Breast epithelium (tissue), 4 donors: ENCODE measurements around the gene DNAL4. TPM values are rescaled to one million over a fixed set of nuclear protein-coding genes. Genes with fewer than 3 reads are reported as not detected.

Source experiments
- DNase-seq, 2 donors: peaks; one replicate each; pipeline ENCODE4 v3.0.0-alpha.2; 2019; ENCODE audit warnings: low spot score in 2 of 2
- H3K27ac ChIP-seq, 2 donors: fragments of 200-600 bp; sonication (generic) in 1 of 2; one replicate each; pipeline ENCODE4 v1.5.1; 2016 to 2019; ENCODE audit warnings: mild to moderate bottlenecking in 1 of 2
- H3K27me3 ChIP-seq, 2 donors: fragments of 200-600 bp; sonication (generic) in 1 of 2; one replicate each; pipeline versions ENCODE4 v1.5.1 to v1.6.0; 2017 to 2019; ENCODE audit warnings: control low read depth in 1 of 2, mild to moderate bottlenecking in 1 of 2
- H3K36me3 ChIP-seq: fragments of 200-600 bp; one replicate; pipeline ENCODE4 v1.5.1; 2019
- H3K4me1 ChIP-seq, 2 donors: fragments of 200-600 bp; sonication (generic); one replicate each; pipeline ENCODE4 v1.5.1; 2016 to 2019; ENCODE audit warnings: control low read depth in 1 of 2
- H3K4me3 ChIP-seq, 3 donors: fragments of 200-600 bp; sonication (generic); 1 replicate in 2 of 3; 2 replicates in 1 of 3; pipeline ENCODE4 v1.5.1; 2016 to 2019; ENCODE audit warnings: mild to moderate bottlenecking in 3 of 3, moderate library complexity in 2 of 3
- H3K9me3 ChIP-seq, 2 donors: fragments of 200-600 bp; sonication (generic) in 1 of 2; one replicate each; pipeline ENCODE4 v1.5.1; 2016 to 2019; ENCODE audit warnings: control low read depth in 1 of 2
- CTCF ChIP-seq, 3 donors: fragments of 450-650 bp; IDR thresholded peaks; one replicate each; pipeline ENCODE4 v1.5.1; 2016 to 2017; ENCODE audit warnings: antibody characterized with exemption in 3 of 3, mild to moderate bottlenecking in 3 of 3, moderate library complexity in 3 of 3
- POLR2A ChIP-seq: fragments of 450-650 bp; IDR thresholded peaks from one replicate; pipeline ENCODE4 v1.6.1; 2016; ENCODE audit warnings: antibody characterized with exemption, mild to moderate bottlenecking, moderate library complexity
- POLR2AphosphoS5 ChIP-seq, 3 donors: sonication (generic); formaldehyde crosslinking; IDR thresholded peaks; one replicate each; pipeline ENCODE4 v1.6.1; 2017; ENCODE audit warnings: antibody characterized with exemption in 3 of 3
- intact Hi-C: fragments of 100-400 bp; cut with DNase I; formaldehyde crosslinking; loops from one replicate; pipeline ENCODE4 v1.15.1; 2023; ENCODE audit warnings: low total_unique reads
- total RNA-seq, 3 donors: library from RNA; depleted of rRNA; stranded (reverse); fragments of >200 nt; gene quantifications; one replicate each; pipeline ENCODE4 v1.1.0, GENCODE V29; 2016

The DNAL4 gene
- total RNA-seq, 3 donors from 2014 or later: 17.8 to 31.2 (median 21.3) TPM

- intact Hi-C loops: loop anchor here (10.0 kb wide), 1 partner anchor 49 kb away; the partner anchor contains the start of genes GTPBP1 and JOSD1
- Histone ChIP-seq H3K27ac (peak overlapping the region; percentile 96 to 100), H3K27me3 (no peaks in the 10 kb centered on the region), H3K4me3 (peak overlapping the region; percentile 56 to 99 (median 75)), H3K9me3 (no peaks in the 10 kb centered on the region), H3K36me3 (peaks cover 8% of the 10 kb centered on the region), H3K4me1 (peaks cover 4 to 28% of the 10 kb centered on the region in 2 donors)
- peak; percentile 90 to 99 for DNase-seq
- TF ChIP-seq CTCF (IDR thresholded peaks at IDR 0.05) (peak in 1 of 3 donors; percentile 7), POLR2A (no peak), POLR2AphosphoS5 (IDR thresholded peaks at IDR 0.05) (peak in 1 of 3 donors; percentile 47)
Observed at GRCh38 chr22:38753948-38754750, 39.8 kb downstream of the DNAL4 start.

GRCh38 chr22:38751422-38752346, 42.3 kb downstream of the DNAL4 start:
- DNase-seq: peak; percentile 81 to 82
- peaks cover 8% of the 10 kb centered on the region for H3K36me3 ChIP-seq
- H3K27ac ChIP-seq: peak overlapping the region; percentile 77 to 96
- intact Hi-C loops: loop anchor here (1.0 to 10.0 kb wide), 2 partner anchors 47 to 50 kb away; partner anchors contain the start of genes GTPBP1 and JOSD1
- TF ChIP-seq POLR2A (no peak), POLR2AphosphoS5 (IDR thresholded peaks at IDR 0.05) (peak in 2 of 3 donors; percentile 19 to 53), CTCF (IDR thresholded peaks at IDR 0.05) (peak in 1 of 3 donors; percentile 36)
- H3K4me3 ChIP-seq: peak overlapping the region in 1 of 3 donors; percentile 22
- no peaks in the 10 kb centered on the region for H3K27me3 ChIP-seq
- H3K4me1 ChIP-seq: peaks cover 4 to 28% of the 10 kb centered on the region in 2 donors
- no peaks in the 10 kb centered on the region for H3K9me3 ChIP-seq

GRCh38 chr22:38751066-38751421, 42.9 kb downstream of the DNAL4 start:
- H3K9me3 ChIP-seq: no peaks in the 10 kb centered on the region
- TF ChIP-seq POLR2A: no peak
- TF ChIP-seq POLR2AphosphoS5 (IDR thresholded peaks at IDR 0.05): no peak
- H3K36me3 ChIP-seq: peaks cover 8% of the 10 kb centered on the region
- H3K4me3 ChIP-seq: peak overlapping the region in 1 of 3 donors; percentile 22
- H3K27me3 ChIP-seq: no peaks in the 10 kb centered on the region
- H3K4me1 ChIP-seq: peaks cover 4 to 28% of the 10 kb centered on the region in 2 donors
- no peak for DNase-seq
- peak overlapping the region; percentile 77 to 96 for H3K27ac ChIP-seq
- intact Hi-C loops: loop anchor here (10.0 kb wide), 1 partner anchor 46 kb away; the partner anchor contains the start of genes GTPBP1 and JOSD1

GRCh38 chr22:38750638-38751037, 43.3 kb downstream of the DNAL4 start:
- peaks cover 13% of the 10 kb centered on the region for H3K36me3 ChIP-seq
- no peak for TF ChIP-seq POLR2A
- no peak for TF ChIP-seq CTCF (IDR thresholded peaks at IDR 0.05)
- no peak for TF ChIP-seq POLR2AphosphoS5 (IDR thresholded peaks at IDR 0.05)
- H3K4me3 ChIP-seq: no peak overlapping the region
- H3K9me3 ChIP-seq: no peaks in the 10 kb centered on the region
- intact Hi-C loops: loop anchor here (10.0 kb wide), 1 partner anchor 46 kb away; the partner anchor contains the start of genes GTPBP1 and JOSD1
- H3K4me1 ChIP-seq: peaks cover 4 to 28% of the 10 kb centered on the region in 2 donors
- no peak for DNase-seq
- peak overlapping the region; percentile 77 to 96 for H3K27ac ChIP-seq
- no peaks in the 10 kb centered on the region for H3K27me3 ChIP-seq

GRCh38 chr22:38750104-38750503, 43.8 kb downstream of the DNAL4 start:
- intact Hi-C loops: loop anchor here (10.0 kb wide), 1 partner anchor 45 kb away; the partner anchor contains the start of genes GTPBP1 and JOSD1

More at GRCh38 chr22:38750104-38750503, 43.8 kb downstream of the DNAL4 start:
- Histone ChIP-seq H3K4me3 (no peak overlapping the region), H3K4me1 (peaks cover 4 to 28% of the 10 kb centered on the region in 2 donors), H3K36me3 (peaks cover 18% of the 10 kb centered on the region), H3K27ac (peak overlapping the region; percentile 77 to 96), H3K27me3 (no peaks in the 10 kb centered on the region), H3K9me3 (no peaks in the 10 kb centered on the region)
- DNase-seq: no peak
- TF ChIP-seq POLR2AphosphoS5 (IDR thresholded peaks at IDR 0.05): no peak
